ENCODE results near the gene DOK5.

- no peak for TF ChIP-seq GATA2 (IDR thresholded peaks at IDR 0.05; ENCODE audit: low read depth, low read length)
- no peak for TF ChIP-seq GATA3 (IDR thresholded peaks at IDR 0.05; ENCODE audit: low read depth, low read length)
These were observed 78.6 kb downstream of the DOK5 start for GRCh38 chr20:54554006-54554405.

Measured in SH-SY5Y (cell line).